ENCODE measurements around the gene ATF6. TPM values are rescaled to one million over a fixed set of nuclear protein-coding genes. Genes with fewer than 3 reads are reported as not detected.

ATF6 gene
- total RNA-seq, 2 donors from 2014 or later: 14.4 to 19.8 TPM

GRCh38 chr1:161955606-161956005 lies 189.5 kb downstream of the ATF6 start:
- TF ChIP-seq CTCF (conservative IDR thresholded peaks at IDR 0.05): no peak

GRCh38 chr1:161956097-161956496 lies 190.0 kb downstream of the ATF6 start:
- DNase-seq: no peak
- Histone ChIP-seq H3K4me3 (ENCODE audit: low read length) (no peak overlapping the region), H3K36me3 (ENCODE audit: control insufficient read depth, insufficient read depth, low read length) (no peaks in the 10 kb centered on the region), H3K27me3 (ENCODE audit: control insufficient read depth, insufficient read depth, low read length, poor library complexity, severe bottlenecking) (no peaks in the 10 kb centered on the region), H3K9me3 (ENCODE audit: control insufficient read depth, low read length) (no peaks in the 10 kb centered on the region), H3K27ac (ENCODE audit: low read depth, low read length) (no peak overlapping the region), H3K4me1 (ENCODE audit: control insufficient read depth, insufficient read depth, low read length) (no peaks in the 10 kb centered on the region), H3K9ac (ENCODE audit: extremely low read depth, low read length, poor library complexity, severe bottlenecking) (no peak overlapping the region)
- H3K4me1 Mint-ChIP-seq: peaks cover 10% of the 10 kb centered on the region
- H3K4me3 Mint-ChIP-seq: no peak overlapping the region
- H3K36me3 Mint-ChIP-seq (ENCODE audit: low read depth): peaks cover 6% of the 10 kb centered on the region
- no peaks in the 10 kb centered on the region for H3K27me3 Mint-ChIP-seq (ENCODE audit: insufficient read depth)
- no peak for TF ChIP-seq CTCF (conservative IDR thresholded peaks at IDR 0.05)
- H3K9me3 Mint-ChIP-seq: no peaks in the 10 kb centered on the region
- 98 to 100% methylated on average over 1 to 4 of the region's 4 CpGs for WGBS, 2 experiments (ENCODE audit: insufficient coverage in 1 of 2, insufficient read length in 1 of 2)
- no peak overlapping the region for H3K27ac Mint-ChIP-seq

More at GRCh38 chr1:161955606-161956005, 189.5 kb downstream of the ATF6 start:
- WGBS, 2 experiments (ENCODE audit: insufficient coverage in 1 of 2, insufficient read length in 1 of 2): 94 to 100% methylated on average over 2 of the region's 2 CpGs
- peaks cover 6% of the 10 kb centered on the region for H3K36me3 Mint-ChIP-seq (ENCODE audit: low read depth)
- no peaks in the 10 kb centered on the region for H3K27me3 Mint-ChIP-seq (ENCODE audit: insufficient read depth)
- Histone ChIP-seq H3K9ac (ENCODE audit: extremely low read depth, low read length, poor library complexity, severe bottlenecking) (no peak overlapping the region), H3K9me3 (ENCODE audit: control insufficient read depth, low read length) (no peaks in the 10 kb centered on the region), H3K27ac (ENCODE audit: low read depth, low read length) (no peak overlapping the region), H3K4me3 (ENCODE audit: low read length) (no peak overlapping the region), H3K27me3 (ENCODE audit: control insufficient read depth, insufficient read depth, low read length, poor library complexity, severe bottlenecking) (no peaks in the 10 kb centered on the region), H3K4me1 (ENCODE audit: control insufficient read depth, insufficient read depth, low read length) (no peaks in the 10 kb centered on the region), H3K36me3 (ENCODE audit: control insufficient read depth, insufficient read depth, low read length) (no peaks in the 10 kb centered on the region)
- H3K4me1 Mint-ChIP-seq: peaks cover 10% of the 10 kb centered on the region
- H3K27ac Mint-ChIP-seq: no peak overlapping the region
- DNase-seq: no peak
- H3K4me3 Mint-ChIP-seq: no peak overlapping the region
- H3K9me3 Mint-ChIP-seq: no peaks in the 10 kb centered on the region

GRCh38 chr1:161956930-161957329 lies 190.8 kb downstream of the ATF6 start:
- H3K9me3 ChIP-seq (ENCODE audit: control insufficient read depth, low read length): no peaks in the 10 kb centered on the region
- Mint-ChIP-seq H3K4me3 (no peak overlapping the region), H3K27me3 (ENCODE audit: insufficient read depth) (no peaks in the 10 kb centered on the region), H3K36me3 (ENCODE audit: low read depth) (peaks cover 6% of the 10 kb centered on the region), H3K4me1 (peaks cover 10% of the 10 kb centered on the region), H3K27ac (no peak overlapping the region), H3K9me3 (no peaks in the 10 kb centered on the region)
- H3K27me3 ChIP-seq (ENCODE audit: control insufficient read depth, insufficient read depth, low read length, poor library complexity, severe bottlenecking): no peaks in the 10 kb centered on the region
- WGBS, 2 experiments (ENCODE audit: insufficient coverage in 1 of 2, insufficient read length in 1 of 2): 81 to 90% methylated on average over 3 of the region's 3 CpGs
- no peak overlapping the region for H3K9ac ChIP-seq (ENCODE audit: extremely low read depth, low read length, poor library complexity, severe bottlenecking)
- H3K36me3 ChIP-seq (ENCODE audit: control insufficient read depth, insufficient read depth, low read length): no peaks in the 10 kb centered on the region
- H3K4me3 ChIP-seq (ENCODE audit: low read length): no peak overlapping the region
- H3K27ac ChIP-seq (ENCODE audit: low read depth, low read length): no peak overlapping the region
- no peak for TF ChIP-seq CTCF (conservative IDR thresholded peaks at IDR 0.05)
- DNase-seq: no peak
- H3K4me1 ChIP-seq (ENCODE audit: control insufficient read depth, insufficient read depth, low read length): no peaks in the 10 kb centered on the region
